Left hindlimb (tissue), 1 donor: ENCODE data around the gene KRR1.
"Not testable (repeated sequence)": the region's sequence is repeated elsewhere in the genome, so short reads cannot be mapped to it uniquely, and the experiment has no call there.

Source experiments
- DNase-seq: peaks from one replicate; pipeline ENCODE4 v3.0.0-alpha.2; 2018

Gene KRR1

GRCh38 chr12:75522124-75522523, 10.7 kb upstream of the KRR1 start:
- not testable (repeated sequence) for DNase-seq

GRCh38 chr12:75521224-75521623, 9.8 kb upstream of the KRR1 start:
- not testable (repeated sequence) for DNase-seq

- no peak for DNase-seq
These were observed 1.8 kb downstream of the KRR1 start for GRCh38 chr12:75509621-75510020.

- no peak for DNase-seq
These were observed 3.2 kb downstream of the KRR1 start for GRCh38 chr12:75508159-75508558.

- DNase-seq, result no peak
These were observed 4.3 kb downstream of the KRR1 start for GRCh38 chr12:75507086-75507485.

- DNase-seq, result no peak
These were observed 5.6 kb downstream of the KRR1 start for GRCh38 chr12:75505706-75506312.

- DNase-seq, result no peak
These were observed 7.5 kb downstream of the KRR1 start for GRCh38 chr12:75503866-75504265.

- no peak for DNase-seq
These were observed 8.0 kb downstream of the KRR1 start for GRCh38 chr12:75503459-75503858.

- DNase-seq, result no peak
These were observed 20.2 kb downstream of the KRR1 start for GRCh38 chr12:75491169-75491568.

- DNase-seq, result no peak
These were observed 21.7 kb downstream of the KRR1 start for GRCh38 chr12:75489613-75490210.

GRCh38 chr12:75489187-75489586, 22.2 kb downstream of the KRR1 start:
- DNase-seq, result no peak

GRCh38 chr12:75488553-75488952, 22.9 kb downstream of the KRR1 start:
- no peak for DNase-seq

GRCh38 chr12:75487308-75487707, 24.1 kb downstream of the KRR1 start:
- no peak for DNase-seq

GRCh38 chr12:75484450-75484849, 27.0 kb downstream of the KRR1 start:
- DNase-seq, result not testable (repeated sequence)

- DNase-seq, result no peak
These were observed 28.0 kb downstream of the KRR1 start for GRCh38 chr12:75483431-75483830.

- no peak for DNase-seq
These were observed 28.8 kb downstream of the KRR1 start for GRCh38 chr12:75482646-75483045.

- DNase-seq, result no peak
These were observed 29.6 kb downstream of the KRR1 start for GRCh38 chr12:75481774-75482173.

- no peak for DNase-seq
These were observed 30.2 kb downstream of the KRR1 start for GRCh38 chr12:75481013-75481705.

- DNase-seq, result peak; percentile 79
These were observed 30.9 kb downstream of the KRR1 start, which contains the start of gene GLIPR1 for GRCh38 chr12:75480469-75480949. Gene GLIPR1, plus strand, starts transcription at chr12:75480755. Its CDS starts 126 bp downstream, at chr12:75480881.

GRCh38 chr12:75479963-75480461, 31.4 kb downstream of the KRR1 start:
- DNase-seq, result no peak

- DNase-seq, result no peak
These were observed 33.2 kb downstream of the KRR1 start for GRCh38 chr12:75478116-75478794.

GRCh38 chr12:75477137-75477536, 34.3 kb downstream of the KRR1 start:
- no peak for DNase-seq

GRCh38 chr12:75476071-75476470, 35.3 kb downstream of the KRR1 start:
- DNase-seq, result no peak
